Measurements from ENCODE around the gene PCIF1. TPM values are rescaled to one million over a fixed set of nuclear protein-coding genes. Genes with fewer than 3 reads are reported as not detected.

The PCIF1 gene
- 10 to 100 TPM; 12.7 to 13.8 TPM for total RNA-seq

DNA sequence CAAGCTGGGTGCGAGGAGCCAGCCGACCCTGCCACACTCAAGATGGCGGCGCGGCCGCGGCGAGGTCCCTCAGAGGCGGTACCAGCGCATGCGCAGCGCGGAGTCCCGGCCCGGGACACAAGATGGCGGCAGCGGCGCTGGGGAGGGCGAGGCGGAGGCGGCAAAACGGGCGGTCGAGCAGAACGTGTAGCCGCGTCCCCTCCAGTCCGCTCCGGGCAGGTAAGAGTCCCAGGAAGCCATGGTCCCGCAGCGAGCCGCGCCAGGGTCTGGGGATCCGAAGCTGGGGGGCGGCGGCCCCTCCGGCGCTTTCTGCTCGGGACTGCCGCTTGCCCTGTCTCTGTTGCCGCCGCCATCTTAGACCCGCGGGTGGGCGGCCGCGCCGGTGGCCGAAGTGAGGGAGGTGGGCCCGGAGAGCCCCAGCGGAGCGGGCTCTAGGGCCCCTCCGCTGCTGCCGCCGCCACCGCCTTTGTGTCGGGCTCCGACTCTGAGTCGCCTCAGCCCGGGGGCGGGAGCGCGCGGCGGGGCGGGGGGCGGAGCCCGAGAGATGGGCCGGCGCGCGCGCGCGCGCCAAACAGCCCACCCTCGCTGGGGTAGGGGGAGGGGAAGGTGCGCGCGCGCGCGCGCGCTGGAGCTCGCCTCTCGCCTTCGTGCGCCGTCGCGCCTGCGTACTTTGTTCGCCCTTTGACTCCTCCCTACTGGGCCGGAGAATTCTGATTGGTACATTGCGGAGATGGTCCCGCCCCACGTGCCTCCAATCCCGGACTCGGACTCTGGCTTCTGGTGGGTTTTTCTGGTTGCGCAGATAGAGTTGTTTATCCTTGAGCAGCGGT lies at the start of gene PCIF1:
Gene PCIF1, plus strand, starts transcription at position 98 of the 830 bp plus-strand sequence. CDS start 4,317 bp downstream, outside the sequence.

DNA sequence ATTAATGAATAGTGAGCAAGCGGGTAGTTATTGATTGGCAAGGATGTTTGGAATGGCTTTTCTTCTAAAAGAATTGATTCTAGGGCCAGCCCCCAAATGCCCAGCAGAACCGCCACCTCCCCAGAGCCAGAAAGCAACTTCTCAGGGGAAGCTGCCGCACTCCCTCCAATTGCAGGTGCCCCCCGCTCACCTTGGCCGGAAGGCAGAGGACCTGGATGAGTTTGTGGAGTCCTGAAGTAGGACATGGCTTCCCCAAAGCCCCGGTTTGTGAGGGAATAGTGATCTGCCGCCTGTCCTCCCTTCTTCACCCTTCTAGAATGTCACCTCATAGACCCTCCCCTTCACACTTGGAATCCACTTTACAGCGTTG lies 47.2 kb upstream of the PCIF1 start, which contains the start of gene SPATA25:
Gene SPATA25, minus strand, starts transcription at position 277 of the 370 bp plus-strand sequence. Its CDS starts 32 bp downstream, at position 245.

DNA sequence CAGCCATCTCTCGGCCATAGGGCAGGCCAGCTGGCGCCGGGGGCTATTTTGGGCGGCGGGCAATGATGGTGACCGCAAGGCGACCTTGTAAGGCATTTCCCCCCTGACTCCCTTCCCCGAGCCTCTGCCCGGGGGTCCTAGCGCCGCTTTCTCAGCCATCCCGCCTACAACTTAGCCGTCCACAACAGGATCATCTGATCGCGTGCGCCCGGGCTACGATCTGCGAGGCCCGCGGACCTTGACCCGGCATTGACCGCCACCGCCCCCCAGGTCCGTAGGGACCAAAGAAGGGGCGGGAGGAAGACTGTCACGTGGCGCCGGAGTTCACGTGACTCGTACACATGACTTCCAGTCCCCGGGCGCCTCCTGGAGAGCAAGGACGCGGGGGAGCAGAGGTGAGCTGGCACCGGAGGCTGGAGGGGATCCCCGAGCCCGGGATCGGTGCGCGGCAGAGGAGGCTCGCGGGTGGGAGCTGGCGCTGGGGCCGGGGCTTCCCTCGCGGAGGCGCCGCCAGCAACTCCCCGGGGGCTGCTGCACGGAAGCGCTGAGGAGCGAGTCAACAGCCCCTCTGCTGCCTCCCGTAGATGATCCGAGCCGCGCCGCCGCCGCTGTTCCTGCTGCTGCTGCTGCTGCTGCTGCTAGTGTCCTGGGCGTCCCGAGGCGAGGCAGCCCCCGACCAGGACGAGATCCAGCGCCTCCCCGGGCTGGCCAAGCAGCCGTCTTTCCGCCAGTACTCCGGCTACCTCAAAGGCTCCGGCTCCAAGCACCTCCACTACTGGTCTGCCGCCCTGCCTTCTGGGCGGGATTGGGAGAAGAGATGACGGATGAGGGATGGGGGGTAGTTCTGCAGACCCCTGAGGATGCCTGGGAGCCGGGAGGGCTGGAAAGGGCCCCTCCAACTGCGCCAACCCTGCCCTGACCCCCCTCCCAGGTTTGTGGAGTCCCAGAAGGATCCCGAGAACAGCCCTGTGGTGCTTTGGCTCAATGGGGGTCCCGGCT lies 43.2 kb upstream of the PCIF1 start, which contains the start of the genes CTSA and NEURL2:
Gene CTSA, plus strand, starts transcription at position 351 of the 999 bp plus-strand sequence. Its CDS starts 234 bp downstream, at position 585.
Gene NEURL2, minus strand, starts transcription at position 224 of the 999 bp plus-strand sequence. Its CDS starts 217 bp downstream, at position 7.

DNA sequence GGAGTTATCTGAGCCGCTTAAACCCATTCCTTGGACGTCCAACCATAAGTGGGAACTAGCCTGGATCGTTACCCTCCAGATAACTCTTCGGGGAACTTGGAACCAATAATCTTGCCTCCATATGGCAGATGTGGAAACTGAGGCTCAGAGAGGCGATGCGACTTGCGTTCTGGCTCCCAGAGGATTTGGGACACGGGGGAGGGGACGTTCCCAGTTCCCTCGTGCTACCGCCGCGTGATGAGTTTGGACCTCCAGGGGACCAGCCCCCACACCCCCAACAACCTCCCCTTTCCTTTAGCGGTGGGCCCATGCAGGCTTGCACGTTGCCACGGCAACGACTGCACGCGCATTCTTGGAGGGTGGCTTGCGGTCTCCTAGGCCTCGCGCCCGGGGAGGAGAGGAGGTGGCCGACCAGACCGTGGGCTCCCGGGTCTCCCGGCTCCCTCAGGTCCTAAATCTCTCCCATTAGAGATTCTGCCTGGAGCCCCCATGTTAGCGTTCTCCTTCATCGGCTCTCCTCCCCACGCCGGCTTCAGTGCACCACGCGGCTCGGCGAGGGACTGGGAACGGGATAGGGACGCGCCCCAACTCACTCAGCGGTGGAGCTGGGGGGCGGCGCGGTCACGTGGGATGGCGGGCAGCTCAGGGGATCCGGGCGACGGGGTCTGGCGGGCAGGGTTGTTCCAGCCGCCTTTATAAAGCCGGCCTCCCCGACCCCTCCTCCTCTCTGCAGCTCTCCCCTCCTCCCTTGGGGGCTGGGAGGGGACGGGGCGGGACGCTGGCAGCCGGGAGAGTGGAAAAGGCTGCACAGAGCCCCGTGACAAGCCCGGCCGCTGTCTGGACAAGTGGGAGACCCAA lies 22.8 kb upstream of the PCIF1 start, which contains the start of gene PLTP:
Gene PLTP, minus strand, starts transcription at position 670 of the 858 bp plus-strand sequence. CDS start 703 bp downstream, outside the sequence.

DNA sequence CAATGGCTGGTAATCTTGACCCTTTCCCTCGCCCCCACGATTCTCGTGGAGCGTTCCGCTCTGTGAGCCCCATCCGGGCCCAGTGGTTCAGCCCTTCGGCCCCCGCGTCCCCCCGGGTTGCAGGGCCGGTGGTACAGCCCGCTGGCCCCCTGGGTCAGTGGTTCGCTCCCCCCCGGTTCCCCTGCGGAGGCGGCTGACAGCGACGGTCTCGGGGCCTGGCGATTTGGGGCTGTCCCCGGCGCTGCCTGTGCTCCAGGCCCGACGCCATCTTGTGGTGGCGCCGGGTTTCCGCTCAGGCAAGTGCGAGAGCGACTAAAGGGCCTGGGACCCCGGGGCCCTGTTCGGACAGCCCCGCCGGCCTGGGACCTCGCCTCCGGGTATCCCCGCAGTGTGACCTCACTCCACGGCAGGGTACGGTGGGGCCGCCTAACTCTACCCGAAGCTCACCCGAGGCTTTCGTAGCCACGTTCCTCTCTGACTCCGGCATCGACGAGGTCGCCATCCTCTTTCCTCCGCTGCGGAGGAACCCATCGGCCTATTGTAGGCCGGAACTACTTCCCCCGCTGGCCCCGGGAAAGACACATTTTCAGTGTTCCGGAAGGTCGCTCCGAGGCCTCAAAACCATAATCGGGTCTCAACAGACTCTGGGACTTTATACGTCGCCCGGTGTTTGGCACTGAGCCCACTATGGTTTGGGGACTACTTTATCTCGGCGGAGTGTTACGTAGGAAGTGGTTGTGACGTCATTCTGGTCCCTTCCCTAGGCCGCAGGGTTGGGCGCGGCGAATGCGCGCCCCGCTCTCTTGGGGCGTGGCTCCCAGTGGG lies 37.4 kb downstream of the PCIF1 start, which contains the start of gene ZNF335:
Gene ZNF335, minus strand, starts transcription at position 529 of the 825 bp plus-strand sequence. CDS start 793 bp downstream, outside the sequence.

Other genes starting within 250 kb of the PCIF1 start
- not detected for gene WFDC13, start 232.6 kb upstream of the PCIF1 start, total RNA-seq
- not detected for gene WFDC10B, start 229.7 kb upstream of the PCIF1 start, total RNA-seq
- not detected for gene SPINT4, start 212.3 kb upstream of the PCIF1 start, total RNA-seq
- under 1 TPM in 1 of 2 donors, not detected in 1; 0.33 TPM for gene WFDC3, start 142.8 kb upstream of the PCIF1 start, total RNA-seq
- gene DNTTIP1, start 142.7 kb upstream of the PCIF1 start, total RNA-seq = 10 to 100 TPM in 1 of 2 donors, 1 to 10 TPM in 1; 6.2 to 10.3 TPM
- gene UBE2C, start 122.0 kb upstream of the PCIF1 start, total RNA-seq = 10 to 100 TPM; 42.3 to 85.6 TPM
- not detected for gene TNNC2, start 107.4 kb upstream of the PCIF1 start, total RNA-seq
- 10 to 100 TPM; 25.6 to 34.1 TPM for gene SNX21, start 100.9 kb upstream of the PCIF1 start, total RNA-seq
- 10 to 100 TPM; 41.0 to 41.6 TPM for gene ACOT8, start 77.3 kb upstream of the PCIF1 start, total RNA-seq
- gene ZSWIM3, start 77.1 kb upstream of the PCIF1 start, total RNA-seq = 1 to 10 TPM; 4.7 to 4.8 TPM
- 10 to 100 TPM in 1 of 2 donors, 1 to 10 TPM in 1; 10.0 to 10.7 TPM for gene ZSWIM1, start 53.5 kb upstream of the PCIF1 start, total RNA-seq
- under 1 TPM in 1 of 2 donors, not detected in 1; 0.69 TPM for gene SPATA25, start 47.1 kb upstream of the PCIF1 start, total RNA-seq
- 1 to 10 TPM; 3.3 to 4.1 TPM for gene NEURL2, start 43.5 kb upstream of the PCIF1 start, total RNA-seq
- gene CTSA, start 43.3 kb upstream of the PCIF1 start, total RNA-seq = 10 to 100 TPM; 89.8 to 92.9 TPM
- 10 to 100 TPM; 41.3 to 52.0 TPM for gene PLTP, start 22.5 kb upstream of the PCIF1 start, total RNA-seq
- gene ZNF335, start 37.5 kb downstream of the PCIF1 start, total RNA-seq = 10 to 100 TPM; 14.0 to 16.5 TPM
- gene MMP9, start 74.2 kb downstream of the PCIF1 start, total RNA-seq = not detected
- not detected for gene SLC12A5, start 94.5 kb downstream of the PCIF1 start, total RNA-seq
- gene NCOA5, start 155.3 kb downstream of the PCIF1 start, total RNA-seq = 10 to 100 TPM; 14.1 to 17.3 TPM
- 1 to 10 TPM; 2.3 to 2.4 TPM for gene CD40, start 183.6 kb downstream of the PCIF1 start, total RNA-seq

Measured in melanocyte of skin (primary cell).